Gastroesophageal sphincter (tissue), 3 donors: ENCODE data around the gene CSMD2.

Source experiments
- CTCF ChIP-seq, 4 experiments: fragments of 200-600 bp in 2 of 4; fragments of 450-650 bp in 2 of 4; sonication (generic) in 1 of 4; IDR thresholded peaks; one replicate each; pipeline ENCODE4 v1.5.1; 2017 to 2019; ENCODE audit warnings: antibody characterized with exemption in 4 of 4, mild to moderate bottlenecking in 2 of 4, moderate library complexity in 2 of 4
- EP300 ChIP-seq: sonication (generic); formaldehyde crosslinking; IDR thresholded peaks from one replicate; pipeline ENCODE4 v1.6.1; 2017; ENCODE audit warnings: antibody characterized with exemption, mild to moderate bottlenecking
- POLR2A ChIP-seq, 2 donors: fragments of 450-650 bp; IDR thresholded peaks; one replicate each; pipeline ENCODE4 v1.6.1; 2017; ENCODE audit warnings: antibody characterized with exemption in 2 of 2, mild to moderate bottlenecking in 2 of 2, moderate library complexity in 1 of 2
- POLR2AphosphoS5 ChIP-seq: sonication (generic); formaldehyde crosslinking; IDR thresholded peaks from one replicate; pipeline ENCODE4 v1.6.1; 2017; ENCODE audit warnings: antibody characterized with exemption

- no peak for TF ChIP-seq CTCF (IDR thresholded peaks at IDR 0.05)
- no peak for TF ChIP-seq POLR2A (IDR thresholded peaks at IDR 0.05)
- no peak for TF ChIP-seq POLR2AphosphoS5
- no peak for TF ChIP-seq EP300
These were observed 429.4 kb downstream of the CSMD2 start for GRCh38 chr1:33735624-33736023.
